Sigmoid colon (tissue), 4 donors: ENCODE data around the gene FARP2.

Experiments
- CTCF ChIP-seq, 4 experiments: fragments of 450-650 bp in 3 of 4; fragments of 200-600 bp in 1 of 4; IDR thresholded peaks; one replicate each; pipeline ENCODE4 v1.5.1; 2016 to 2019; ENCODE audit warnings: antibody characterized with exemption in 4 of 4, mild to moderate bottlenecking in 3 of 4, moderate library complexity in 2 of 4
- EP300 ChIP-seq, 4 donors: sonication (generic); formaldehyde crosslinking; IDR thresholded peaks; one replicate each; pipeline ENCODE4 v1.6.1; 2017; ENCODE audit warnings: antibody characterized with exemption in 4 of 4
- POLR2A ChIP-seq, 2 donors: fragments of 450-650 bp; IDR thresholded peaks; one replicate each; pipeline ENCODE4 v1.6.1; 2016; ENCODE audit warnings: antibody characterized with exemption in 2 of 2, mild to moderate bottlenecking in 2 of 2, moderate library complexity in 2 of 2
- POLR2AphosphoS5 ChIP-seq, 4 donors: sonication (generic); formaldehyde crosslinking; IDR thresholded peaks; one replicate each; pipeline ENCODE4 v1.6.1; 2017; ENCODE audit warnings: antibody characterized with exemption in 4 of 4

GRCh38 chr2:241489088-241489487 is 133.0 kb downstream of the FARP2 start:
- TF ChIP-seq POLR2A (IDR thresholded peaks at IDR 0.05) = no peak
- no peak for TF ChIP-seq CTCF (IDR thresholded peaks at IDR 0.05)
- TF ChIP-seq POLR2AphosphoS5 (IDR thresholded peaks at IDR 0.05) = no peak
- no peak for TF ChIP-seq EP300 (IDR thresholded peaks at IDR 0.05)
